Left lung (tissue), 10 donors: ENCODE results near the gene PYGM. TPM values are rescaled to one million over a fixed set of nuclear protein-coding genes. Genes with fewer than 3 reads are reported as not detected.
A peak's percentile ranks its signal among the peaks of the same experiment; 100 is the strongest.

ENCODE experiments used
- ATAC-seq: fragments of 200-7000 bp; cut with Tn5 transposase; one replicate; pipeline ENCODE4 v1.9.1; 2020; ENCODE audit warnings: moderate library complexity
- DNase-seq, 4 donors: peaks; one replicate each; pipeline ENCODE4 v3.0.0-alpha.2; 2013 to 2020
- H3K27ac ChIP-seq, 2 donors: fragments of 200-600 bp; sonication (generic) in 1 of 2; one replicate each; pipeline versions ENCODE4 v1.5.0 to v1.8.0; 2020 to 2021
- H3K27me3 ChIP-seq, 2 donors: fragments of 200-600 bp; sonication (generic) in 1 of 2; one replicate each; pipeline versions ENCODE4 v1.5.0 to v1.8.0; 2020 to 2021
- H3K36me3 ChIP-seq, 2 donors: fragments of 200-600 bp; sonication (generic) in 1 of 2; one replicate each; pipeline versions ENCODE4 v1.5.0 to v1.8.0; 2020 to 2021
- H3K4me1 ChIP-seq, 2 donors: fragments of 200-600 bp; one replicate each; pipeline ENCODE4 v1.8.0; 2021
- H3K4me3 ChIP-seq, 2 donors: fragments of 200-600 bp; sonication (generic) in 1 of 2; one replicate each; pipeline versions ENCODE4 v1.5.0 to v1.8.0; 2020 to 2021; ENCODE audit warnings: mild to moderate bottlenecking in 1 of 2
- H3K9me3 ChIP-seq, 2 donors: fragments of 200-600 bp; sonication (generic) in 1 of 2; one replicate each; pipeline versions ENCODE4 v1.5.0 to v1.8.0; 2020 to 2021
- intact Hi-C, 2 donors: fragments of 100-400 bp; cut with DNase I; formaldehyde crosslinking; loops; one replicate each; pipeline versions ENCODE4 v1.11.2 to v1.14.2; 2022
- polyA plus RNA-seq, 6 donors: library from polyadenylated mRNA; unstranded; fragments of 120-200 nt; gene quantifications; one replicate each; pipeline ENCODE4 v1.2.1, GENCODE V29; 2013; ENCODE audit not compliant: insufficient read length in 6 of 6
- total RNA-seq, 2 donors: library from RNA; stranded (reverse); fragmentation: NEBNext Ultra II Directional; extraction: Animal tissue kit (Norgen Biotek cat#: 25700); gene quantifications; one replicate each; pipeline ENCODE4 v1.2.1, GENCODE V29; 2021
- TF ChIP-seq, protein P1 (sequence below), 2 donors: fragments of 200-600 bp; sonication (generic) in 1 of 2; IDR thresholded peaks; one replicate each; pipeline versions ENCODE4 v1.5.0 to v1.8.0; 2021; ENCODE audit warnings: antibody characterized with exemption in 2 of 2
- donor health status: DM: no; HTN: yes; CAD: no.
- donor health status: DM: no; HTN: no; CAD: no.

The PYGM gene
- total and polyA plus RNA-seq, 8 donors, result 1.3 to 4.4 (median 3.5) TPM

GRCh38 chr11:64767344-64768299 is 7.8 kb upstream of the PYGM start:
- H3K27ac ChIP-seq, result peak overlapping the region in 1 of 2 donors; percentile 41
- peak; percentile 43 for ATAC-seq
- H3K9me3 ChIP-seq, result no peaks in the 10 kb centered on the region
- H3K36me3 ChIP-seq, result peaks cover 20 to 100% of the 10 kb centered on the region in 2 donors
- H3K4me1 ChIP-seq, result peaks cover 0 to 67% of the 10 kb centered on the region in 2 donors
- peak; percentile 14 to 84 (median 54) for DNase-seq
- TF ChIP-seq, protein P1, sequence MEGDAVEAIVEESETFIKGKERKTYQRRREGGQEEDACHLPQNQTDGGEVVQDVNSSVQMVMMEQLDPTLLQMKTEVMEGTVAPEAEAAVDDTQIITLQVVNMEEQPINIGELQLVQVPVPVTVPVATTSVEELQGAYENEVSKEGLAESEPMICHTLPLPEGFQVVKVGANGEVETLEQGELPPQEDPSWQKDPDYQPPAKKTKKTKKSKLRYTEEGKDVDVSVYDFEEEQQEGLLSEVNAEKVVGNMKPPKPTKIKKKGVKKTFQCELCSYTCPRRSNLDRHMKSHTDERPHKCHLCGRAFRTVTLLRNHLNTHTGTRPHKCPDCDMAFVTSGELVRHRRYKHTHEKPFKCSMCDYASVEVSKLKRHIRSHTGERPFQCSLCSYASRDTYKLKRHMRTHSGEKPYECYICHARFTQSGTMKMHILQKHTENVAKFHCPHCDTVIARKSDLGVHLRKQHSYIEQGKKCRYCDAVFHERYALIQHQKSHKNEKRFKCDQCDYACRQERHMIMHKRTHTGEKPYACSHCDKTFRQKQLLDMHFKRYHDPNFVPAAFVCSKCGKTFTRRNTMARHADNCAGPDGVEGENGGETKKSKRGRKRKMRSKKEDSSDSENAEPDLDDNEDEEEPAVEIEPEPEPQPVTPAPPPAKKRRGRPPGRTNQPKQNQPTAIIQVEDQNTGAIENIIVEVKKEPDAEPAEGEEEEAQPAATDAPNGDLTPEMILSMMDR (IDR thresholded peaks at IDR 0.05), result peak; percentile 68 to 77
- H3K4me3 ChIP-seq, result no peak overlapping the region
- no peaks in the 10 kb centered on the region for H3K27me3 ChIP-seq
- intact Hi-C loops, result no loop called here

- TF ChIP-seq, protein P1 (IDR thresholded peaks at IDR 0.05), result no peak
- ATAC-seq (no peak), DNase-seq (peak in 1 of 4 donors; percentile 15)
- H3K27me3 ChIP-seq, result no peaks in the 10 kb centered on the region
- H3K4me1 ChIP-seq, result peaks cover 0 to 66% of the 10 kb centered on the region in 2 donors
- H3K9me3 ChIP-seq, result no peaks in the 10 kb centered on the region
- H3K27ac ChIP-seq, result peak overlapping the region in 1 of 2 donors; percentile 41
- intact Hi-C loops, result no loop called here
- no peak overlapping the region for H3K4me3 ChIP-seq
- peaks cover 20 to 100% of the 10 kb centered on the region in 2 donors for H3K36me3 ChIP-seq
These were observed 7.1 kb upstream of the PYGM start for GRCh38 chr11:64766881-64767280.

DNA sequence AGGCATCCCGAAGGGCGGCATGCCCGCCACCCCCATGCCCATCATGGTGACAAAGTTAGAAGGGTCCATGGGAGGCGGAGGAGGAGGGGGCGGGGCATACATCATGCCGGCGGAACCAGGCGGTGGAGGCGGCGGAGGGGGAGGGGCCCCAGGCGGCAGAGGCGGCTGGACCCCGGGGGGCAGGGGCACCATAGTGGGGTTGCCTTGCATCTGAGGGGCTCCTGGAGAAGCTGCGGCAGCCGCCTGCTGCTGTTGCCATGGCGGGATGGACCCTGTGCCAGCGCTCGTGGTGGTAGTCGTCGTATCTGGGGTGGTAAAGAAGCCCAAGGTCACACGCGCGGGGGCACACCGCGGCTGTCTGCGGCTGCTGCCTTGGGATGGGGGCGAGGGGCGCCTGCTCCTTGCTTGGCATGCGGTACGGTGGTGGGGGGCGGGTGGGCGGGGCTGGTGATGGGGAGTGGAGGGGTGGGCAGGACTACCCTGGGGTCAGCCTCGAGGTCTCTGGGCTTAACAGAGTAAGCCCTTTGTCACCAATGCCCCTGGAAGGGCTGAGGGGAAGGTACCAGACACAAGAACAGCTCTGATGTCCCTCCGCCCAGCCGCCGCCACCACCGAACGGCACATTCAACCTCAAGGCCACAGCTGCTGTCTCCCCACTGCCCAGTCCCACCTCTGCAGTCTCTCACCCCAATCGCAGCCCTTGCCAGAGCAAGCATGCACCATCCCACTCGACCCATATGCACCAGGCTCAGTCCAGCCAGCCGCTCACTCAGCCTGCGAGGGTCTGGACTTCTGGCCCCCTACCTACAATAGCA is 6.3 kb upstream of the PYGM start:
- peaks cover 20 to 92% of the 10 kb centered on the region in 2 donors for H3K36me3 ChIP-seq
- no peak overlapping the region for H3K4me3 ChIP-seq
- intact Hi-C loops, result no loop called here
- TF ChIP-seq, protein P1 (IDR thresholded peaks at IDR 0.05), result no peak
- ATAC-seq (no peak), DNase-seq (peak in 2 of 4 donors; percentile 29 to 75)
- no peaks in the 10 kb centered on the region for H3K27me3 ChIP-seq
- no peaks in the 10 kb centered on the region for H3K9me3 ChIP-seq
- peaks cover 0 to 58% of the 10 kb centered on the region in 2 donors for H3K4me1 ChIP-seq
- H3K27ac ChIP-seq, result no peak overlapping the region

GRCh38 chr11:64765291-64765850 is 5.6 kb upstream of the PYGM start:
- Histone ChIP-seq H3K36me3 (peaks cover 20 to 85% of the 10 kb centered on the region in 2 donors), H3K27ac (no peak overlapping the region), H3K27me3 (no peaks in the 10 kb centered on the region), H3K4me3 (no peak overlapping the region), H3K4me1 (peaks cover 0 to 64% of the 10 kb centered on the region in 2 donors), H3K9me3 (no peaks in the 10 kb centered on the region)
- ATAC-seq (no peak), DNase-seq (peak in 2 of 4 donors; percentile 27 to 77)
- intact Hi-C loops, result no loop called here
- TF ChIP-seq, protein P1 (IDR thresholded peaks at IDR 0.05), result no peak
